ENCODE measurements around the gene SLC26A2. TPM values are rescaled to one million over a fixed set of nuclear protein-coding genes. Genes with fewer than 3 reads are reported as not detected.

SLC26A2 gene
- total RNA-seq, 1 experiment from 2014 or later, result 43.9 TPM

- ChIA-PET POLR2A (no interaction called here), CTCF (no interaction called here)
- Mint-ChIP-seq H3K4me1 (ENCODE audit: low read depth, unreplicated experiment) (peaks cover 4% of the 10 kb centered on the region), H3K4me3 (ENCODE audit: unreplicated experiment) (no peak overlapping the region), H3K27ac (ENCODE audit: unreplicated experiment) (no peak overlapping the region), H3K36me3 (ENCODE audit: insufficient read depth, unreplicated experiment) (no peaks in the 10 kb centered on the region), H3K27me3 (ENCODE audit: insufficient read depth, unreplicated experiment) (no peaks in the 10 kb centered on the region), H3K9me3 (ENCODE audit: unreplicated experiment) (no peaks in the 10 kb centered on the region)
- no peak for TF ChIP-seq CTCF (IDR thresholded peaks at IDR 0.05; ENCODE audit: insufficient read depth in 1 of 2, low read depth in 1 of 2, low read length in 1 of 2, severe bottlenecking in 1 of 2, unreplicated experiment in 1 of 2)
- no peaks in the 10 kb centered on the region for H3K9me3 ChIP-seq
- intact Hi-C loops (cut with micrococcal nuclease; ENCODE audit: unreplicated experiment), result no loop called here
- no peaks in the 10 kb centered on the region for H3K4me1 ChIP-seq
- H3K4me3 ChIP-seq (ENCODE audit: low read depth, low read length), result no peak overlapping the region
- H3K27me3 ChIP-seq (replicated peaks; ENCODE audit: control insufficient read depth, insufficient read depth, low read length), result no peaks in the 10 kb centered on the region
- BruUV-seq (replicated peaks), result no TSS peak
- H3K36me3 ChIP-seq (ENCODE audit: control insufficient read depth, insufficient read depth, low read length), result no peaks in the 10 kb centered on the region
- no peak for DNase-seq
These were observed 29.6 kb upstream of the SLC26A2 start for GRCh38 chr5:149930749-149931574.

- Histone ChIP-seq H3K9me3 (no peaks in the 10 kb centered on the region), H3K27me3 (replicated peaks; ENCODE audit: control insufficient read depth, insufficient read depth, low read length) (no peaks in the 10 kb centered on the region), H3K4me3 (ENCODE audit: low read depth, low read length) (no peak overlapping the region), H3K36me3 (ENCODE audit: control insufficient read depth, insufficient read depth, low read length) (no peaks in the 10 kb centered on the region), H3K4me1 (no peaks in the 10 kb centered on the region; the same call in 1 of the 2 replicates)
- intact Hi-C loops (cut with micrococcal nuclease; ENCODE audit: unreplicated experiment), result no loop called here
- Mint-ChIP-seq H3K4me1 (ENCODE audit: low read depth, unreplicated experiment) (peaks cover 12% of the 10 kb centered on the region), H3K4me3 (ENCODE audit: unreplicated experiment) (no peak overlapping the region), H3K9me3 (ENCODE audit: unreplicated experiment) (no peaks in the 10 kb centered on the region), H3K27me3 (ENCODE audit: insufficient read depth, unreplicated experiment) (no peaks in the 10 kb centered on the region), H3K27ac (ENCODE audit: unreplicated experiment) (no peak overlapping the region), H3K36me3 (ENCODE audit: insufficient read depth, unreplicated experiment) (no peaks in the 10 kb centered on the region)
- no peak for DNase-seq
- no TSS peak for BruUV-seq (replicated peaks)
- ChIA-PET CTCF (interaction anchor here (1.2 kb wide), 1 partner anchor 59 kb away, joined by 3 read pairs; no protein-coding TSS in a partner anchor), POLR2A (no interaction called here)
- no peak for TF ChIP-seq CTCF (IDR thresholded peaks at IDR 0.05; ENCODE audit: insufficient read depth in 1 of 2, low read depth in 1 of 2, low read length in 1 of 2, severe bottlenecking in 1 of 2, unreplicated experiment in 1 of 2)
These were observed 28.5 kb upstream of the SLC26A2 start for GRCh38 chr5:149931992-149932436.

GRCh38 chr5:149932445-149933350, 27.9 kb upstream of the SLC26A2 start:
- Mint-ChIP-seq H3K4me1 (ENCODE audit: low read depth, unreplicated experiment) (peaks cover 18% of the 10 kb centered on the region), H3K27me3 (ENCODE audit: insufficient read depth, unreplicated experiment) (no peaks in the 10 kb centered on the region), H3K27ac (ENCODE audit: unreplicated experiment) (no peak overlapping the region), H3K4me3 (ENCODE audit: unreplicated experiment) (no peak overlapping the region), H3K36me3 (ENCODE audit: insufficient read depth, unreplicated experiment) (no peaks in the 10 kb centered on the region), H3K9me3 (ENCODE audit: unreplicated experiment) (no peaks in the 10 kb centered on the region)
- CTCF ChIA-PET, result interaction anchor here (1.2 to 1.8 kb wide), 2 partner anchors 29 to 58 kb away, joined by 3 to 5 read pairs; no protein-coding TSS in a partner anchor
- no TSS peak for BruUV-seq (replicated peaks)
- peak; percentile 15 to 41 for TF ChIP-seq CTCF (IDR thresholded peaks at IDR 0.05; ENCODE audit: insufficient read depth in 1 of 2, low read depth in 1 of 2, low read length in 1 of 2, severe bottlenecking in 1 of 2, unreplicated experiment in 1 of 2)
- POLR2A ChIA-PET, result no interaction called here
- Histone ChIP-seq H3K36me3 (ENCODE audit: control insufficient read depth, insufficient read depth, low read length) (no peaks in the 10 kb centered on the region), H3K4me3 (ENCODE audit: low read depth, low read length) (no peak overlapping the region), H3K4me1 (no peaks in the 10 kb centered on the region; the same call in 1 of the 2 replicates), H3K9me3 (no peaks in the 10 kb centered on the region), H3K27me3 (replicated peaks; ENCODE audit: control insufficient read depth, insufficient read depth, low read length) (no peaks in the 10 kb centered on the region)
- intact Hi-C loops (cut with micrococcal nuclease; ENCODE audit: unreplicated experiment), result no loop called here
- peak in 1 of 2 experiments; percentile 23 for DNase-seq

All from Caco-2 (cell line).